ENCODE results near the gene CREB5.

CREB5 gene

DNA sequence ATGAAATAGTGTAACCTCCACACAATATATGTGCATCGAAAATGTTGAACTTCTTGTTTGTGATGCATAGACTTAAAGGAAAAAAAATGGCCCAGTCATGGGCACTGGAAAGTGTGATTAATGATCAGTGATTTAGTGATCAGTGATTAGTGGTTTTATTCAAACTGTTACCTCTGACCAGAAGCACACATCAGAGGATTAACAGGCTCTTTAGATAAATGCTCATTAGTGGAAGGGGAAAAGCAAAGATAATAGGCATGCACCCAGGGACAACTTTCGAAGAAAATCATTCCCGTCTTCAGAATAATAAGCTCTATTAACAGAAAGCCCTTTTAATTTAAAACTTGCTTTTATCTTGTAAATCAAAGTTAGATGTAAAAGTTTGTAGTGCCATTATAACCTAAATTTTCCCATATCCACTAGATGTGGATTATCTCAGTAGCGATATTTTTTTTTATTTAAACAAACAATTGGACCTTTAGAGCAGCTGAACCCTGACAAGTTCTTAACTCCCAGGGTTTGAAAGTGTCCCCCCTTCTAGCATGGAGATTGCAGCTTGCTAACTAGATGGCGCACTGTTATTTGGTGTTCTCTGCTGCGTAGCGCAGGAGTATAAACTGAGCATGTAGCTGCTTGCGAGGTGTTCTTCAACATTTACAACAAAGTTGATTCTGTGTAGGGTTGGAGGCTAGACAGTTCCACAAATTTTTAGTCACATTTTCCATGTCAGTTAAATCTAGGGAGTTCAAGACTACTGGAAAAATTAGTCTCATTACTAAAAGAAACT, at the start of gene CREB5:
CREB5 (plus strand) TSS at position 643 of the 787 bp plus-strand sequence. CDS start 397 bp downstream, outside the sequence.
- H3K4me1 Mint-ChIP-seq (ENCODE audit: low read depth): peaks cover 14% of the 10 kb centered on the region
- H3K36me3 Mint-ChIP-seq (ENCODE audit: low read depth): peaks cover 2% of the 10 kb centered on the region
- peaks cover 66% of the 10 kb centered on the region for H3K27me3 Mint-ChIP-seq (ENCODE audit: low read depth)
- H3K9me3 Mint-ChIP-seq: no peaks in the 10 kb centered on the region
- DNase-seq (ENCODE audit: low spot score): no peak
- H3K27ac Mint-ChIP-seq: no peak within 1 kb of the TSS
- no peak within 1 kb of the TSS for H3K4me3 Mint-ChIP-seq

DNA sequence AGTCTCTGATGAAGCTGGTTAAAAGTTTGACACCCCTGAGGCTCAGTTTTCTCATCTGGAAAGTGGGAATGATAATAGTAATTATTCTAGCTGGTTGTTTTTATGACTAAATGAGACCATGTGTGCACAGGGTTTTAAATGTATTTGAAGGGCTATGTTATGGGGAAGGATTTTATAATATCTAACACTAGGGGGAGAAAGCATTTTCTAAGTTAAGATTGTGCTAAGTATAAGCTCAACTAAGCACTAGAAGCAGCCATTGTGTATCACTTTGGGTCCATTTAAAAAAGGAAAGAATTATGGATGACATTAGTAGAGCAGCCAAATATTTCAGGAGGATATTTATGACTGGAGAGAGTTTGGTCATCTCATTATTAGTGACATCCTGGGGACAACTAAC, 49.5 kb upstream of the CREB5 start:
- Mint-ChIP-seq H3K4me1 (ENCODE audit: low read depth) (no peaks in the 10 kb centered on the region), H3K27me3 (ENCODE audit: low read depth) (peaks cover 3% of the 10 kb centered on the region), H3K4me3 (no peak overlapping the region), H3K27ac (no peak overlapping the region), H3K36me3 (ENCODE audit: low read depth) (no peaks in the 10 kb centered on the region), H3K9me3 (peaks cover 7% of the 10 kb centered on the region)
- no peak for DNase-seq (ENCODE audit: low spot score)

- H3K27me3 Mint-ChIP-seq (ENCODE audit: low read depth): no peaks in the 10 kb centered on the region
- peaks cover 7% of the 10 kb centered on the region for H3K9me3 Mint-ChIP-seq
- no peaks in the 10 kb centered on the region for H3K36me3 Mint-ChIP-seq (ENCODE audit: low read depth)
- no peak overlapping the region for H3K27ac Mint-ChIP-seq
- no peak overlapping the region for H3K4me3 Mint-ChIP-seq
- no peak for DNase-seq (ENCODE audit: low spot score)
- no peaks in the 10 kb centered on the region for H3K4me1 Mint-ChIP-seq (ENCODE audit: low read depth)
These were observed 48.2 kb upstream of the CREB5 start for GRCh38 chr7:28364082-28364481.

DNA sequence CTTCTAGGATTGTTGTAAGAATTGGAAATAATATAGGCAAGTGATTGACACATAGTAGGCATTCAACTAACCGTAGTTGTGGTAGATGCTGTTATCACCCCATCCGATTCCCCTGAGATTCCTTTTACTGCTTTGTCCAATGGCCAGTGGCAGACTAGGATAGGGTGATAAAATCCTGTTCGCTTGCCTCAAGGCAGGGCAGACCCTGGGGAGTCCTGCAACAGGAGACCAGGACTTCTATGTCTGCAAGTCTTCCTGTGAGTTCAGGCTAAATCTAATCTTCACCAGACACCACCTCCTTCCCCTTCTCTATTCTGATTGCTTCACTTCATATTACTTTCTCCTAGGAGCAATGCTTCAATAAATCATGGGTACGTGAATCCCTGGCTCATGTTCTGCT, 42.8 kb upstream of the CREB5 start:
- Mint-ChIP-seq H3K27ac (no peak overlapping the region), H3K27me3 (ENCODE audit: low read depth) (peaks cover 2% of the 10 kb centered on the region), H3K4me1 (ENCODE audit: low read depth) (no peaks in the 10 kb centered on the region), H3K4me3 (no peak overlapping the region), H3K36me3 (ENCODE audit: low read depth) (no peaks in the 10 kb centered on the region), H3K9me3 (peaks cover 6% of the 10 kb centered on the region)
- no peak for DNase-seq (ENCODE audit: low spot score)

DNA sequence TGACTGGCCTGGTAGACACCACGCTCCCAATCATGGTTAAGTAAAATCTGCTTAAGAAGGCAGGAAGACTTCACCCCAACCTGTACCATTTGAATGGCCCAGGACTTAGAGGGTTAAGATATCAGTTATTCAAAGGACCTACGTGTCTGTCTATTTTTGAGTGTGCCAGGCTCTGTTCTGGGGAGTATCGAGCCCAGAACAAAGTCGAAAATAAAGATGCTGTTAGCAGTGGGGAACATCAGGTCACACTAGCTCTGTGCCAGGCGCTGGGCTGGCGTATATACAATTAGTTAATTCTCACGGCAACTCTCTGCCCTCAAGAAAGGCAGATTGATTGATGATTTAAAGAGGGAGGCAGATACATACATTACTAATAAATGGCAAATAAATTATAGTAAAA, 40.5 kb upstream of the CREB5 start:
- H3K9me3 Mint-ChIP-seq: no peaks in the 10 kb centered on the region
- DNase-seq (ENCODE audit: low spot score): no peak
- H3K4me1 Mint-ChIP-seq (ENCODE audit: low read depth): no peaks in the 10 kb centered on the region
- peaks cover 2% of the 10 kb centered on the region for H3K27me3 Mint-ChIP-seq (ENCODE audit: low read depth)
- no peak overlapping the region for H3K27ac Mint-ChIP-seq
- no peaks in the 10 kb centered on the region for H3K36me3 Mint-ChIP-seq (ENCODE audit: low read depth)
- H3K4me3 Mint-ChIP-seq: no peak overlapping the region

DNA sequence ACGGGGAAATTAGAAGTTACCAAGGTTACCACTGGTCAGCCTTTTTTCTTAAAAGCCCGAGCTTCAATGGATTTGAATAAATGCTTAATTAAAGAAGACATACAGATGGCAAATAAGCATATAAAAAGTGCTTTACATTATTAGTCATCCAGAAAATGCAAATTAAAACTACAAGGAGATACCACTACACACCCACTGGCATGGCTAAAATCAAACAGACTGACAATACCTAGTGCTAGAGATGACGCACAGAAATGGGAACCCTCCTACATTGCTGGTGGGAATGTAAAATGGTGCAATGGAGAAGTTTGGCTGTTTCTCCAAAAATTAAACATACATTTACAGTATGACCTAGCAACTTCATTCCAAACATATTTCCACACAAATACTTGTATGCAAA, 38.3 kb upstream of the CREB5 start:
- peaks cover 5% of the 10 kb centered on the region for H3K27me3 Mint-ChIP-seq (ENCODE audit: low read depth)
- H3K4me1 Mint-ChIP-seq (ENCODE audit: low read depth): no peaks in the 10 kb centered on the region
- H3K9me3 Mint-ChIP-seq: no peaks in the 10 kb centered on the region
- H3K36me3 Mint-ChIP-seq (ENCODE audit: low read depth): no peaks in the 10 kb centered on the region
- no peak for DNase-seq (ENCODE audit: low spot score)
- H3K27ac Mint-ChIP-seq: no peak overlapping the region
- no peak overlapping the region for H3K4me3 Mint-ChIP-seq

GRCh38 chr7:28375729-28376128, 36.6 kb upstream of the CREB5 start:
- Mint-ChIP-seq H3K9me3 (no peaks in the 10 kb centered on the region), H3K36me3 (ENCODE audit: low read depth) (no peaks in the 10 kb centered on the region), H3K4me1 (ENCODE audit: low read depth) (no peaks in the 10 kb centered on the region), H3K4me3 (no peak overlapping the region), H3K27me3 (ENCODE audit: low read depth) (peaks cover 5% of the 10 kb centered on the region), H3K27ac (no peak overlapping the region)
- no peak for DNase-seq (ENCODE audit: low spot score)

GRCh38 chr7:28376634-28377033, 35.7 kb upstream of the CREB5 start:
- H3K36me3 Mint-ChIP-seq (ENCODE audit: low read depth): no peaks in the 10 kb centered on the region
- DNase-seq (ENCODE audit: low spot score): no peak
- peaks cover 2% of the 10 kb centered on the region for H3K27me3 Mint-ChIP-seq (ENCODE audit: low read depth)
- H3K4me3 Mint-ChIP-seq: no peak overlapping the region
- no peaks in the 10 kb centered on the region for H3K4me1 Mint-ChIP-seq (ENCODE audit: low read depth)
- H3K9me3 Mint-ChIP-seq: no peaks in the 10 kb centered on the region
- H3K27ac Mint-ChIP-seq: no peak overlapping the region

DNA sequence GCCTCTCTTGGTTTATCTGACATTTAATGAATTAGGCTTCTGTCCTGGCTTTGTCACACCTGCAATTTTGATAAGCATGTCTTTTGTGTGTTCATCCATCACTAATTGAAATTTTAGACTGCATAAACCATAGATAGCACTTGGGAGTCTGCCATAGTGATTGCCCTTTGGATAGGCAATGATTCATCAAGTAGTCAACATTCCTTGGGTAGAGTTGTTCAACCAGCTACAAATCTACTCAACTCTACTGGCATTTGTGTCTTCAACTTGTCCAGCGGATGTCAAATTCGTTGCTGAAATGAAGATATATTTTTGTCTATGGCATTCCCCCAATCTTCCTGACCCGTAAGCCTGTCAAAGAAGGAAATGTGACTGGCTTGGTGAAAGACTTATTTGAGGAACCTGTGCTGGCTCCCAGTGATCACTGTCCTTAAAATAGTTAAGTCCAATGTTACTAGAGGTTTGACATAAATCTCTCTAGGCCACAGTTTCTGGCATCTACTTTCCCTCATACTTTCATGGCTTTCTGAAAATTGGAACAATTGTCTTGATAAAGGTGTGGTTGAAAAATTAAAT, 33.7 kb upstream of the CREB5 start:
- Mint-ChIP-seq H3K36me3 (ENCODE audit: low read depth) (no peaks in the 10 kb centered on the region), H3K27ac (no peak overlapping the region), H3K4me3 (no peak overlapping the region), H3K27me3 (ENCODE audit: low read depth) (peaks cover 2% of the 10 kb centered on the region), H3K4me1 (ENCODE audit: low read depth) (no peaks in the 10 kb centered on the region), H3K9me3 (no peaks in the 10 kb centered on the region)
- DNase-seq (ENCODE audit: low spot score): no peak

GRCh38 chr7:28381466-28381865, 30.9 kb upstream of the CREB5 start:
- no peaks in the 10 kb centered on the region for H3K9me3 Mint-ChIP-seq

DNA sequence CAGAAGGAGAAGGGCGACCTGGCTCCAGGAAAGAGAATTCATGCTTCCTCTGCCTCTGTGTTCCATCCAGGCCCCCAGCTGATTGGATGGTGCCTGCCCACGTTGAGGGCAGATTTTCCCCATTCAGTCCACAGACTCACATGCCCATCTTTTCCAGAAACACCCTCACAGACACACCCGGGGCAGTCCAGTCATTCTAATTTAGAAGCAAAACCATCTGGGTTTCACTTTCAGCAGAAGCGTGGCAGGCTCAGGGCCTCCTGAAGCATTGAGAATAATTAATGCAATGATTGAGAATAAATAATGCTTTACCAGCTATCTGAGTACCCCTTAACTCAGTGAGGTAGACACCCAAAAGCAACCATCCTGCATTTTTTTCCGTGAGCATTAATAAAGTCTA, 30.2 kb upstream of the CREB5 start:
- H3K9me3 Mint-ChIP-seq: no peaks in the 10 kb centered on the region

More at GRCh38 chr7:28381466-28381865, 30.9 kb upstream of the CREB5 start:
- H3K4me3 Mint-ChIP-seq: no peak overlapping the region
- DNase-seq (ENCODE audit: low spot score): no peak
- H3K27ac Mint-ChIP-seq: no peak overlapping the region
- no peaks in the 10 kb centered on the region for H3K36me3 Mint-ChIP-seq (ENCODE audit: low read depth)
- no peaks in the 10 kb centered on the region for H3K4me1 Mint-ChIP-seq (ENCODE audit: low read depth)
- peaks cover 2% of the 10 kb centered on the region for H3K27me3 Mint-ChIP-seq (ENCODE audit: low read depth)

DNA sequence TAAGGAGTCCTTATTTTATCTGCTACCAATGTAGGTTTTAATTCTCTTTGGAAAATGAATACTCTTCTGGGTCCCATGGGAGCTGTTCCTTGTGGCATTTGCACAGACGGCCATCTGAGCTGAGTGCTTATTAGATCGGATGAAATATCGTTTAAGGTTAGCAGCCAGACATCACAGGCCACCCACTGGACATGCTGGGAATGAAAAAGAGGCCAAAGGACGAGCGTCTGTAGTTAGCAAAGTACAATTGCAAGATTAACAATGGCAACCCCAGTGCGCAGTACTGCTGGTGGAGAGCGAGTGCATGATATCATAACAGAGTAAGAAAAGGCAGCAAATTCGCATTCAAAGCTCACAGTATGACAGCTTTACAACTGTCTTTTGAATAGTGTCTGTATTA, 28.3 kb upstream of the CREB5 start:
- DNase-seq (ENCODE audit: low spot score): no peak
- Mint-ChIP-seq H3K27ac (no peak overlapping the region), H3K4me1 (ENCODE audit: low read depth) (no peaks in the 10 kb centered on the region), H3K9me3 (no peaks in the 10 kb centered on the region), H3K36me3 (ENCODE audit: low read depth) (no peaks in the 10 kb centered on the region), H3K27me3 (ENCODE audit: low read depth) (no peaks in the 10 kb centered on the region), H3K4me3 (no peak overlapping the region)

More for the DNA sequence above, 30.2 kb upstream of the CREB5 start:
- Mint-ChIP-seq H3K4me1 (ENCODE audit: low read depth) (no peaks in the 10 kb centered on the region), H3K36me3 (ENCODE audit: low read depth) (no peaks in the 10 kb centered on the region), H3K27ac (no peak overlapping the region), H3K27me3 (ENCODE audit: low read depth) (peaks cover 2% of the 10 kb centered on the region), H3K4me3 (no peak overlapping the region)
- DNase-seq (ENCODE audit: low spot score): no peak

DNA sequence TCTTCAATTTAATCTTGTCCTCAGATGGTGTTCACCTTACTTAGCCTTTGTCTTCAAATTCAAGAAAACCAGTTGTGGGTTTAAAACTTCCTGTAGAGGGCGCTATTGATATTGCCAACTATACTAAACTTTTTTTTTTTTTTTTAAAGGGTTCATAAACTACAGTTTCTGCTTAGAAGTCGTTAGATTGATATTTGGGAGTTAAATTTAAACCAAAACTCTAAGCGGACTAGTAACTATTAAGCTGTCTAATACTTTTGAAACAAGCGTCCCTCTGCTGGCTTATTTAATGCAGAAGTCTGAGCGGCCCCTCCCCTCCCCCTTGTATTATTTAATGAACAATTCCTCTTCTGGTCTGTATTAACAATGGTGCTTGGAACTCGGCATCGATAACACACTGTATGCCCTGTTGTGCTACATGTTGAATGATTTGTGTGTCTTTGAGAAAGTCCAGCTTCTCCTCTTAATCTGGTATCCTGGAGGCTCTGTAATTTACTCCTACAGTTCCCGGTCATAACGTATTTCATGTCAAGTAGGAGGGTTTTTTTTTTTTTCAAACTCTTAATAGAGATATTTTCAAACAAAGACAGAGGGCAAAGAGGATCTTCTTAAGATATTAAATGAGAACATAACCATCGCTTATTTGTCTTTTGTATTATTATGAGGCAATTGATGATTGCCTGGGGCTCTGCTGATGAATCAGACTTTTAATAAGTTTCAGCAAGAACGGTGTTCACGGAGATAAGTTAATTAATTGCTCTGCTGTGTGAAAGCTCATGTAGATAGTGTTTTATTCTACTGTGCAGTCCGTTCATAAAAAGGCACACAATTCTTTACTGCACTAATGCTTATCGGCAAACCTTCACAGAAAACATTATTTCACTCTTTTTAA, 22.6 kb upstream of the CREB5 start:
- H3K9me3 Mint-ChIP-seq: no peaks in the 10 kb centered on the region
- no peaks in the 10 kb centered on the region for H3K36me3 Mint-ChIP-seq (ENCODE audit: low read depth)
- H3K27me3 Mint-ChIP-seq (ENCODE audit: low read depth): peaks cover 13% of the 10 kb centered on the region
- no peak for DNase-seq (ENCODE audit: low spot score)
- no peaks in the 10 kb centered on the region for H3K4me1 Mint-ChIP-seq (ENCODE audit: low read depth)
- H3K4me3 Mint-ChIP-seq: no peak overlapping the region
- no peak overlapping the region for H3K27ac Mint-ChIP-seq

- H3K27ac Mint-ChIP-seq: no peak overlapping the region
- no peaks in the 10 kb centered on the region for H3K9me3 Mint-ChIP-seq
- H3K4me3 Mint-ChIP-seq: no peak overlapping the region
- H3K36me3 Mint-ChIP-seq (ENCODE audit: low read depth): no peaks in the 10 kb centered on the region
- no peaks in the 10 kb centered on the region for H3K4me1 Mint-ChIP-seq (ENCODE audit: low read depth)
- H3K27me3 Mint-ChIP-seq (ENCODE audit: low read depth): peaks cover 15% of the 10 kb centered on the region
- DNase-seq (ENCODE audit: low spot score): no peak
These were observed 21.9 kb upstream of the CREB5 start for GRCh38 chr7:28390426-28390825.

Measured in T-helper 2 cell treated with Interferon-gamma antibody and Interleukin-4, amounts not matched to agents 5 μg/mL and 100 μg/mL, for 36 hours (primary cell).